ENCODE measurements around the gene NABP2.
"Not testable (repeated sequence)": the region's sequence is repeated elsewhere in the genome, so short reads cannot be mapped to it uniquely, and the experiment has no call there.

DNA sequence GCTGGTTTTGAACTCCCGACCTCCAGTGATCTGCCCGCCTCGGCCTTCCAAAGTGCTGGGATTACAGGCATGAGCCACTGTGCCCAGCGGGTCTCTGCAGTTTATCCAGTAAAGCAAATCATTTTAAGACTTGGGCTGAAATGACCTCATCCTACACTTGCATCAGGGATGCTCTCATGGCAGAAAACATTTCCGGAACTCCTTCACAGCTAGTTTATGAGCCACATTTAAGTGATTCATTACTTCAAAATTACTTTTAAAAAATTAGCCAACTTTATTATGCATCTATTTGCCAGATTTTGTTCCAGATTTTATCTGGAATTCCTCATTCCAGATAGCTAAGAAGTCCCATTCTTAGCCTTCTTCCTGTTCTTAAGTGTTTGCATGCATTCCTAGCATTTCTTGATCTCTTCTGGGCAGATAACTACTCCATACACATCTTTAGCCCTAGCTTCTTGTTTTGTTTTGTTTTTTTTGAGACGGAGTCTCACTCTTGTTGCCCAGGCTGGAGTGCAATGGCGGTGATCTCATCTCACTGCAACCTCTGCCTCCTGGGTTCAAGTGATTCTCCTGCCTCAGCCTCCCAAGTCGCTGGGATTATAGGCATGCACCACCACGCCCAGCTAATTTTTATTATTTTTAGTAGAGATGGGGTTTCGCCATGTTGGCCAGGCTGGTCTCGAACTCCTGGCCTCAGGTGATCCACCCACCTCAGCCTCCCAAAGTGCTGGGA, 27.2 kb upstream of the NABP2 start:
- TF ChIP-seq, protein P1, sequence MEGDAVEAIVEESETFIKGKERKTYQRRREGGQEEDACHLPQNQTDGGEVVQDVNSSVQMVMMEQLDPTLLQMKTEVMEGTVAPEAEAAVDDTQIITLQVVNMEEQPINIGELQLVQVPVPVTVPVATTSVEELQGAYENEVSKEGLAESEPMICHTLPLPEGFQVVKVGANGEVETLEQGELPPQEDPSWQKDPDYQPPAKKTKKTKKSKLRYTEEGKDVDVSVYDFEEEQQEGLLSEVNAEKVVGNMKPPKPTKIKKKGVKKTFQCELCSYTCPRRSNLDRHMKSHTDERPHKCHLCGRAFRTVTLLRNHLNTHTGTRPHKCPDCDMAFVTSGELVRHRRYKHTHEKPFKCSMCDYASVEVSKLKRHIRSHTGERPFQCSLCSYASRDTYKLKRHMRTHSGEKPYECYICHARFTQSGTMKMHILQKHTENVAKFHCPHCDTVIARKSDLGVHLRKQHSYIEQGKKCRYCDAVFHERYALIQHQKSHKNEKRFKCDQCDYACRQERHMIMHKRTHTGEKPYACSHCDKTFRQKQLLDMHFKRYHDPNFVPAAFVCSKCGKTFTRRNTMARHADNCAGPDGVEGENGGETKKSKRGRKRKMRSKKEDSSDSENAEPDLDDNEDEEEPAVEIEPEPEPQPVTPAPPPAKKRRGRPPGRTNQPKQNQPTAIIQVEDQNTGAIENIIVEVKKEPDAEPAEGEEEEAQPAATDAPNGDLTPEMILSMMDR (conservative IDR thresholded peaks at IDR 0.05; ENCODE audit: low read depth, low read length), result not testable (repeated sequence)
- TF ChIP-seq EZH2 (IDR thresholded peaks at IDR 0.05; ENCODE audit: borderline replicate concordance, low read depth, low read length, poor library complexity, severe bottlenecking), result not testable (repeated sequence)

Measured in A673 (cell line).